ENCODE measurements around the gene TRIM25.

Gene TRIM25

DNA sequence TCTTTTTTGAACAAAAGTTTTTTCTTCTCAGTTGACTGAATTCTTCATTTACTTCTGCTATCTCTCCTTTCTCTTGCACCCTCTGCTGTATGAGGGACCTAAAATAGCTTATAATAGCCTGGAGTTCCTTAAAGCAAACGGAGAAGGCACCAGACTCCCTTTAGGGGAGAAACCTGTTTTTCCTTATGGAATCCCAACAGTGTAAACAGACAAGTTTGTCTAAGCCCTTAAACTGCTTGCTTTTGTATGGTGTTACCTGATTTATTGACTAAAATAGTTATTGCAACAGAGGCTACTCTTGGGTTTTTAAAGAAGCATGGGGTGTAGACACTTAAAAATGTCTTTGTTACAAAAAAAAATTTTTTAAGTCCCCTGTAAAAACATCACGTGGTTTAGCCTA lies 12.9 kb upstream of the TRIM25 start:
- Histone ChIP-seq H3K27ac (ENCODE audit: low read depth, low read length) (no peak overlapping the region), H4K20me1 (ENCODE audit: low read depth, low read length) (no peaks in the 10 kb centered on the region), H3K27me3 (ENCODE audit: low read length) (no peaks in the 10 kb centered on the region), H3F3A (ENCODE audit: insufficient read depth) (no peaks in the 10 kb centered on the region), H3K4me3 (ENCODE audit: insufficient read depth, low read length, poor library complexity, severe bottlenecking) (no peak overlapping the region), H3K9me3 (ENCODE audit: insufficient read depth, low read length) (peaks cover 17% of the 10 kb centered on the region; the same call in 1 of the 2 replicates), H3K36me3 (ENCODE audit: low read length) (peaks cover 4% of the 10 kb centered on the region; the same call in 1 of the 2 replicates), H3K79me2 (ENCODE audit: insufficient read depth, low read length) (no peaks in the 10 kb centered on the region), H3K9me2 (replicated peaks; ENCODE audit: insufficient read depth, low read length) (no peaks in the 10 kb centered on the region), H3K9ac (ENCODE audit: low read length) (no peak overlapping the region), H2AFZ (ENCODE audit: low read depth, low read length, severe bottlenecking) (no peak overlapping the region), H3K4me2 (ENCODE audit: low read depth, low read length, poor library complexity, severe bottlenecking) (no peak overlapping the region)
- TF ChIP-seq CTCF (IDR thresholded peaks at IDR 0.05; ENCODE audit: insufficient read depth, low read length, poor library complexity, severe bottlenecking) = no peak
- TF ChIP-seq EZH2phosphoT487 (conservative IDR thresholded peaks at IDR 0.05; ENCODE audit: low read length) = no peak

- TF ChIP-seq EZH2phosphoT487 (conservative IDR thresholded peaks at IDR 0.05; ENCODE audit: low read length) (no peak), CTCF (IDR thresholded peaks at IDR 0.05; ENCODE audit: insufficient read depth, low read length, poor library complexity, severe bottlenecking) (no peak)
- Histone ChIP-seq H3F3A (ENCODE audit: insufficient read depth) (no peaks in the 10 kb centered on the region), H2AFZ (ENCODE audit: low read depth, low read length, severe bottlenecking) (no peak overlapping the region), H3K9ac (ENCODE audit: low read length) (no peak overlapping the region), H3K9me2 (replicated peaks; ENCODE audit: insufficient read depth, low read length) (no peaks in the 10 kb centered on the region), H3K36me3 (ENCODE audit: low read length) (peaks cover 4% of the 10 kb centered on the region; the same call in 1 of the 2 replicates), H3K4me3 (ENCODE audit: insufficient read depth, low read length, poor library complexity, severe bottlenecking) (no peak overlapping the region), H3K9me3 (ENCODE audit: insufficient read depth, low read length) (peaks cover 17% of the 10 kb centered on the region; the same call in 1 of the 2 replicates), H4K20me1 (ENCODE audit: low read depth, low read length) (no peaks in the 10 kb centered on the region), H3K27ac (ENCODE audit: low read depth, low read length) (no peak overlapping the region), H3K27me3 (ENCODE audit: low read length) (no peaks in the 10 kb centered on the region), H3K4me2 (ENCODE audit: low read depth, low read length, poor library complexity, severe bottlenecking) (no peak overlapping the region), H3K79me2 (ENCODE audit: insufficient read depth, low read length) (no peaks in the 10 kb centered on the region)
Measured at GRCh38 chr17:56926270-56926669, 12.4 kb upstream of the TRIM25 start.

- H3K9ac ChIP-seq (ENCODE audit: low read length) = no peak overlapping the region
- no peaks in the 10 kb centered on the region for H3F3A ChIP-seq (ENCODE audit: insufficient read depth)
- H3K4me3 ChIP-seq (ENCODE audit: insufficient read depth, low read length, poor library complexity, severe bottlenecking) = no peak overlapping the region
- H3K27ac ChIP-seq (ENCODE audit: low read depth, low read length) = no peak overlapping the region
- no peaks in the 10 kb centered on the region for H4K20me1 ChIP-seq (ENCODE audit: low read depth, low read length)
- no peak overlapping the region for H2AFZ ChIP-seq (ENCODE audit: low read depth, low read length, severe bottlenecking)
- no peaks in the 10 kb centered on the region for H3K9me2 ChIP-seq (replicated peaks; ENCODE audit: insufficient read depth, low read length)
- H3K27me3 ChIP-seq (ENCODE audit: low read length) = no peaks in the 10 kb centered on the region
- TF ChIP-seq CTCF (IDR thresholded peaks at IDR 0.05; ENCODE audit: insufficient read depth, low read length, poor library complexity, severe bottlenecking) = no peak
- no peak for TF ChIP-seq EZH2phosphoT487 (conservative IDR thresholded peaks at IDR 0.05; ENCODE audit: low read length)
- H3K9me3 ChIP-seq (ENCODE audit: insufficient read depth, low read length) = peaks cover 6% of the 10 kb centered on the region; the same call in 1 of the 2 replicates
- H3K4me2 ChIP-seq (ENCODE audit: low read depth, low read length, poor library complexity, severe bottlenecking) = no peak overlapping the region
- 0 out of 2 replicates have a peak, but pooled peaks cover 2% of the 10 kb centered on the region for H3K36me3 ChIP-seq (ENCODE audit: low read length)
- no peaks in the 10 kb centered on the region for H3K79me2 ChIP-seq (ENCODE audit: insufficient read depth, low read length)
Measured at GRCh38 chr17:56925088-56925487, 11.2 kb upstream of the TRIM25 start.
